GM10266 (cell line): ENCODE results near the gene GRP.
"Not testable (repeated sequence)": the region's sequence is repeated elsewhere in the genome, so short reads cannot be mapped to it uniquely, and the experiment has no call there.

ENCODE experiments used
- DNase-seq: peaks from one replicate; pipeline ENCODE4 v3.0.0; 2012; ENCODE audit errors: extremely low spot score
- CTCF ChIP-seq: IDR thresholded peaks from 2 replicates; pipeline ENCODE4 v1.5.1; 2012; ENCODE audit warnings: mild to moderate bottlenecking, low read depth; ENCODE audit not compliant: control insufficient read depth, insufficient read depth; ENCODE audit errors: missing control alignments

Gene GRP

DNA sequence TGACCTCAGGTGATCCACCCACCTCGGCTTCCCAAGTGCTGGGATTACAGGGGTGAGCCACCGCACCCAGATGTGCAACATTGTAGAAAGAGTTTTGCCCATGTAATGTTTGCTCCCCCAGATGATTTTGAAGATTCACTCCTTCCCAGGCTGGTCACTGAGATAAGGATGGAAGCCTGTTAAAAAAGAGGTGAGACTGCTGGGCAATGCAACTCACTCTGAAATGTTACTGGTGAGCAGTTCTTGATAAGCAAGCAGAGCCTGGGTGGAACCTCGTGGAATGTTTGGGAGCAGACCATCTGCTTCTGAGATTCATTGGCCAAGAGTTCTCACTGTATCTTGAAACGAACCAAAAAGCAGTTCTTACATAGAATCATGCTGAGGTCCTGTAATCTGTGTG lies 19.7 kb downstream of the GRP start:
- TF ChIP-seq CTCF = no peak
- no peak for DNase-seq

- TF ChIP-seq CTCF = no peak
- DNase-seq = no peak
These were observed 22.9 kb downstream of the GRP start for GRCh38 chr18:59242906-59243305.

GRCh38 chr18:59246796-59247195 lies 26.8 kb downstream of the GRP start:
- TF ChIP-seq CTCF = no peak

GRCh38 chr18:59249199-59249774 lies 29.3 kb downstream of the GRP start:
- TF ChIP-seq CTCF = peak; percentile 55
- DNase-seq = peak; percentile 65

More at GRCh38 chr18:59246796-59247195, 26.8 kb downstream of the GRP start:
- no peak for DNase-seq

DNA sequence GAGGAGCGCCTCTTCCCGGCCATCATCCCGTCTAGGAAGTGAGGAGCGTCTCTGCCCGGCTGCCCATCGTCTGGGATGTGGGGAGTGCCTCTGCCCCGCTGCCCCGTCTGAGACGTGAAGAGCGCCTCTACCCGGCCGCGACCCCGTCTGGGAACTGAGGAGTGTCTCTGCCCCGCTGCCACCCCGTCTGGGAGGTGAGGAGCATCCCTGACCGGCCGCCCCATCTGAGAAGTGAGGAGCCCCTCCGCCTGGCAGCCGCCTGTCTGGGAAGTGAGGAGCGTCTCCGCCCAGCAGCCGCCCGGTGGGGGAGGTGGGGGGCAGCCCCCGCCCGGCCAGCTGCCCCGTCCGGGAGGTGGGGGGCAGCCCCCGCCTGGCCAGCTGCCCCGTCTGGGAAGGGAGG lies 35.5 kb downstream of the GRP start:
- not testable (repeated sequence) for DNase-seq

DNA sequence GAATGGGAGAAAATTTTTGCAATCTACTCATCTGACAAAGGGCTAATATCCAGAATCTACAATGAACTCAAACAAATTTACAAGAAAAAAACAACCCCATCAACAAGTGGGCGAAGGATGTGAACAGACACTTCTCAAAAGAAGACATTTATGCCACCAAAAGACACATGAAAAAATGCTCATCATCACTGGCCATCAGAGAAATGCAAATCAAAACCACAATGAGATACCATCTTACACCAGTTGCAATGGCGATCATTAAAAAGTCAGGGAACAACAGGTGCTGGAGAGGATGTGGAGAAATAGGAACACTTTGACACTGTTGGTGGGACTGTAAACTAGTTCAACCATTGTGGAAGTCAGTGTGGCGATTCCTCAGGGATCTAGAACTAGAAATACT lies 41.9 kb downstream of the GRP start:
- DNase-seq = not testable (repeated sequence)

- not testable (repeated sequence) for DNase-seq
These were observed 42.3 kb downstream of the GRP start for GRCh38 chr18:59262243-59262642.

GRCh38 chr18:59263661-59264060 lies 43.7 kb downstream of the GRP start:
- DNase-seq = no peak
- TF ChIP-seq CTCF = no peak

GRCh38 chr18:59264121-59264571 lies 44.2 kb downstream of the GRP start:
- no peak for DNase-seq
- TF ChIP-seq CTCF = no peak
